Glutamatergic neuron (in vitro differentiated cells): ENCODE measurements around the gene GRAMD2B. TPM values are rescaled to one million over a fixed set of nuclear protein-coding genes. Genes with fewer than 3 reads are reported as not detected.

Experiments
- DNase-seq: peaks from one replicate; pipeline ENCODE4 v3.0.0; 2022
- H3K27ac Mint-ChIP-seq: one replicate; pipeline ENCODE4 v1.8.0; 2020; ENCODE audit warnings: mild to moderate bottlenecking, mixed read lengths, inconsistent platforms; ENCODE audit not compliant: unreplicated experiment
- H3K27me3 Mint-ChIP-seq: one replicate; pipeline ENCODE4 v1.8.0; 2020; ENCODE audit warnings: mild to moderate bottlenecking, moderate library complexity, mixed read lengths, inconsistent platforms; ENCODE audit not compliant: unreplicated experiment
- H3K36me3 Mint-ChIP-seq: one replicate; pipeline ENCODE4 v1.8.0; 2020; ENCODE audit warnings: mild to moderate bottlenecking, mixed read lengths, inconsistent platforms; ENCODE audit not compliant: unreplicated experiment
- H3K4me1 Mint-ChIP-seq: one replicate; pipeline ENCODE4 v1.8.0; 2020; ENCODE audit warnings: mild to moderate bottlenecking, low read depth, mixed read lengths, inconsistent platforms; ENCODE audit not compliant: unreplicated experiment
- H3K4me3 Mint-ChIP-seq: one replicate; pipeline ENCODE4 v1.8.0; 2020; ENCODE audit warnings: mild to moderate bottlenecking, mixed read lengths, inconsistent platforms; ENCODE audit not compliant: unreplicated experiment
- H3K9me3 Mint-ChIP-seq: one replicate; pipeline ENCODE4 v1.8.0; 2020; ENCODE audit warnings: mild to moderate bottlenecking, moderate library complexity, mixed read lengths, inconsistent platforms; ENCODE audit not compliant: unreplicated experiment
- total RNA-seq: library from RNA; stranded (reverse); fragmentation: NEBNext Ultra II Directional; extraction: Animal tissue kit (Norgen Biotek cat#: 25700); gene quantifications from one replicate; pipeline ENCODE4 v1.2.1, GENCODE V29; 2021; ENCODE audit not compliant: unreplicated experiment
- TF ChIP-seq, protein P1 (sequence below): fragments of 200-600 bp; sonication (generic); IDR thresholded peaks from one replicate; pipeline ENCODE4 v1.5.0; 2021; ENCODE audit not compliant: partially characterized antibody, unreplicated experiment

GRAMD2B gene
- total RNA-seq, 1 donor from 2014 or later: 0.69 TPM

DNA sequence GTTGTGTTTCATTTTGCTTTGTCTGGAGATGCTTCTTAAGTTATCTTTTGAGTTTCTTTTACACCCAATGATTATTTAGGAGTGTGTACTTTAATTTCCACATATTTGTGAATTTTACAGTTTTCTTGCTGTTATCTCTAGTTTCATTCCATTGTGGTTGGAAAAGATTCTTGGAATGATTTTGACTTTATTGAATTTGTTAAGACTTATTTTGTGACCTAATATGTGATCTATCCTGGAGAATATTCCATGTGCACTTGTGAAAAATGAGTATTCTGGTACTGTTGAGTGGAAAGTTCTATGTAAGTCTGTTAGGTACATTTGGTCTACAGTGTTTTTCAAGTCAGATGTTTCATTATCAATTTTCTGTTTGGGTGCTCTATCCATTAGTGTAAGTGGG, 24.4 kb upstream of the GRAMD2B start:
- peaks cover 2% of the 10 kb centered on the region for H3K9me3 Mint-ChIP-seq
- H3K27me3 Mint-ChIP-seq: no peaks in the 10 kb centered on the region
- H3K4me3 Mint-ChIP-seq: no peak overlapping the region
- no peak for DNase-seq
- peaks cover 14% of the 10 kb centered on the region for H3K36me3 Mint-ChIP-seq
- TF ChIP-seq, protein P1, sequence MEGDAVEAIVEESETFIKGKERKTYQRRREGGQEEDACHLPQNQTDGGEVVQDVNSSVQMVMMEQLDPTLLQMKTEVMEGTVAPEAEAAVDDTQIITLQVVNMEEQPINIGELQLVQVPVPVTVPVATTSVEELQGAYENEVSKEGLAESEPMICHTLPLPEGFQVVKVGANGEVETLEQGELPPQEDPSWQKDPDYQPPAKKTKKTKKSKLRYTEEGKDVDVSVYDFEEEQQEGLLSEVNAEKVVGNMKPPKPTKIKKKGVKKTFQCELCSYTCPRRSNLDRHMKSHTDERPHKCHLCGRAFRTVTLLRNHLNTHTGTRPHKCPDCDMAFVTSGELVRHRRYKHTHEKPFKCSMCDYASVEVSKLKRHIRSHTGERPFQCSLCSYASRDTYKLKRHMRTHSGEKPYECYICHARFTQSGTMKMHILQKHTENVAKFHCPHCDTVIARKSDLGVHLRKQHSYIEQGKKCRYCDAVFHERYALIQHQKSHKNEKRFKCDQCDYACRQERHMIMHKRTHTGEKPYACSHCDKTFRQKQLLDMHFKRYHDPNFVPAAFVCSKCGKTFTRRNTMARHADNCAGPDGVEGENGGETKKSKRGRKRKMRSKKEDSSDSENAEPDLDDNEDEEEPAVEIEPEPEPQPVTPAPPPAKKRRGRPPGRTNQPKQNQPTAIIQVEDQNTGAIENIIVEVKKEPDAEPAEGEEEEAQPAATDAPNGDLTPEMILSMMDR: no peak
- no peak overlapping the region for H3K27ac Mint-ChIP-seq
- no peaks in the 10 kb centered on the region for H3K4me1 Mint-ChIP-seq

DNA sequence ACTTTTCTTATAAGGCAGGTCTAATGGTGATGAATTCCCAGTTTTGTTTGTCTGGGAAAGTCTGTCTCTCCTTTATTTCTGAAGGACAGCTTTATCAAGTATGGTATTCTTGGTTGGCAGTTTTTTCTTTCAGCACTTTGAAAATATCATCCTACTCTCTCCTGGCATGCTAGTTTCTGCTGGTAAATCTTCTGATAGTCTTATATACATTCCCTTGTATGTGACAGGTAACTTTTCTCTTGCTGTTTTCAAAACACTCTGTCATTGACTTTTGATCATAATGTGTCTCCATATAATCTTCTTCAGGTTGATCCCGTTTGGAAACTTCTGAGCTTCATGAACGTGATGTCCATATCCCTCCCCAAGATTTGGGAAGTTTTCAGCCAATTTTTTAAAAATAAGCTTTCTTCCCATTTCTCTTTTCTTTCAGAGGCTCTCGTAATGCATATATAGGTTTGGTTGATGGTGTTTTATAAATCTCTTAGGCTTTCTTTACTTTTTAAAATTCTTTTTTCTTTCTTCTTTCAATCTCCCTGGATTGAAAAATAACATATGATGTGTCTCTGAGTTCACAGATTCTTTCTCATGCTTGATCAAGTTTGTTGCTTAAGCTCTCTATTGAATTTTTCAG, 22.5 kb upstream of the GRAMD2B start:
- Mint-ChIP-seq H3K36me3 (peaks cover 14% of the 10 kb centered on the region), H3K4me1 (no peaks in the 10 kb centered on the region), H3K9me3 (peaks cover 2% of the 10 kb centered on the region), H3K27ac (no peak overlapping the region), H3K4me3 (no peak overlapping the region), H3K27me3 (no peaks in the 10 kb centered on the region)
- TF ChIP-seq, protein P1: no peak
- DNase-seq: no peak

DNA sequence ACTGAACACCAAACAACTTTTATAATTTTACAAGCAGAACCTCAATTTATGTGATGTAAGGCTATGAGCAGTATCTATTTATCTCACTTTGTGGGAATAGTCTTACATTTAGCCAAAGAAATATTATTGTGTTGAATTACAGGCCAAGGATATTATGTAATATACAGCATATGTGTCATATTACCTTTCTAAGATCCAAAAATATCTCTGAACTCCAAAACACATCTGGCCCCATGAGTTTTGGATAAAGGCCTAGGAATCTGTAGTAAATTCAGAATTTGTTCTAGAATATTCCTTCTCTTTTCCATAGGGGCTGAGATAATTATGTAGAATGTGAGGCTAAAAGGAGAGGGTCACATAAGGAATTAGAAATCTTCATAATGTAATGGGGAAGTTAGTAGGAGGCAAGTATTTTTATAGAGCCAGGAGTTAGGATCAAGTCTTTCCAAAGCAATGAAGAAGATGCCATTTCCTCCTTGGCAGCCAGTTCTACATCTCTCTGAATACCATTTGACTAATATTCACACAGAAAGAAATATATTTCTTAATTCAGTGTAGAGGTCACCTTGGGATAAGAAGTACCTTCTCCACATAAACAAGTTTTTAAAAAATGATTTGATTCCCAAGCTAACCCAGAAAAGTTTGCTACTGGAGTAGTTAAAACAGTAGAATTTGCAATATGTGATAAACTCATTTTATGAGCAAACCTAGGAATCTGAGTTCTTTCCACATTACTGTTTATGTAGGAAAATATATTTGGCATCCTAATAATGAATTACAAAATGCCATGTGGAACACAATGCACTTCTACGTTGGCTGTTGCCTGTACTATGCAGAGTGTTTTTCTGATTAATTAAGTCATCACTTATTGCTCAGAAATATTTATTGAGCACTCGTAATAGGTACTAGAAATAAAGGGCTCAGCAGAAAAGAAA, 20.3 kb upstream of the GRAMD2B start:
- no peak for DNase-seq
- Mint-ChIP-seq H3K27me3 (no peaks in the 10 kb centered on the region), H3K36me3 (peaks cover 14% of the 10 kb centered on the region), H3K4me3 (no peak overlapping the region), H3K9me3 (peaks cover 2% of the 10 kb centered on the region), H3K27ac (no peak overlapping the region), H3K4me1 (no peaks in the 10 kb centered on the region)
- TF ChIP-seq, protein P1: no peak

DNA sequence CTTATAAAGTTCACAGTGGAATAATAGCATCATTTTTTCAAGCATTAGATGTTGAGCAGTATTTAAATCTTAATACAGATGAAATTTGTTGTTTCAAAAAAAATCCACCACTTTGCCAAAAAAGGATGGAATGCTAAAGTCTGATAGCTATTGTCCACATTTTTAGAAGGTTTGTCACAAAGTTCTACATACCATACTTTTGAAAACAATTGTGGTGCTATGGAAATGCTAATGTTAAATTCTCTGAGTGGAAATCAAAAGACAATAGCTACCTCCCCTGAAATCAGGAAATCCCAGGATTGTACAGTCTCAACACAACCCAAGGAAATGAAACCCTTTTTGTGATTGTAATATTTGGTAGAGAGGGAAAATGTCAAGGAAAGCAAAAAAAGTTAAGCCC, 19.3 kb upstream of the GRAMD2B start:
- no peak for DNase-seq
- TF ChIP-seq, protein P1: no peak

DNA sequence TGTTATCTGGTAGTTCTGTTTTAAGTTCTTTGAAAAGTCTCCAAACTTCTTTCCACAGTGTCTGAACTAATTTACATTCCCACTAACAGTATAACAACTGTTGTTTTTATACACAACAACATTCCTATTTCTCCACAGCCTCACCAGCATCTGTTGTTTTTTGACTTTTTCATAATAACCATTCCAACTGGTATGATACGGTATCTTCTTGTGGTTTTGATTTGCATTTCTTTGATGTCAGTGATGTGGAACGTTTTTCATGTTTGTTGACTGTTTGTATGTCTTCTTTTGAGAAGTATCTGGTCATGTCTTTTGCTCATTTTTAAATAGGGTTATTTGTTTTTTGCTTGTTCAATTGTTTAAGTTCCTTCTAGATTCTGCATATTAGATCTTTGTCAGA, 12.6 kb upstream of the GRAMD2B start:
- no peak for DNase-seq
- Mint-ChIP-seq H3K9me3 (peaks cover 2% of the 10 kb centered on the region), H3K4me3 (no peak overlapping the region), H3K4me1 (no peaks in the 10 kb centered on the region), H3K36me3 (no peaks in the 10 kb centered on the region), H3K27ac (no peak overlapping the region), H3K27me3 (peaks cover 4% of the 10 kb centered on the region)
- TF ChIP-seq, protein P1: no peak

More for the DNA sequence above, 19.3 kb upstream of the GRAMD2B start:
- Mint-ChIP-seq H3K9me3 (peaks cover 2% of the 10 kb centered on the region), H3K4me3 (no peak overlapping the region), H3K27me3 (no peaks in the 10 kb centered on the region), H3K36me3 (peaks cover 12% of the 10 kb centered on the region), H3K27ac (no peak overlapping the region), H3K4me1 (no peaks in the 10 kb centered on the region)
